IMR-90 (cell line): ENCODE results near the gene EPHX1.

Experiments used
- BHLHE40 ChIP-seq: fragments of 150-350 bp; IDR thresholded peaks from 2 replicates; pipeline ENCODE4 v1.6.1; 2016; ENCODE audit warnings: mild to moderate bottlenecking, low read depth, low read length
- CHD1 ChIP-seq: IDR thresholded peaks from 2 replicates; pipeline ENCODE4 v1.6.1; 2012; ENCODE audit warnings: low read depth, low read length, improper control_type of control experiment
- FOS ChIP-seq: fragments of 150-350 bp; IDR thresholded peaks from 2 replicates; pipeline ENCODE4 v1.6.1; 2016; ENCODE audit warnings: low read depth, low read length
- MXI1 ChIP-seq: IDR thresholded peaks from 2 replicates; pipeline ENCODE4 v1.6.1; 2012; ENCODE audit warnings: low read depth, mild to moderate bottlenecking, low read length, moderate library complexity, borderline replicate concordance
- POLR2A ChIP-seq: IDR thresholded peaks from 2 replicates; pipeline ENCODE4 v1.6.1; 2012; ENCODE audit warnings: mild to moderate bottlenecking, low read depth, low read length
- RCOR1 ChIP-seq: IDR thresholded peaks from 2 replicates; pipeline ENCODE4 v1.6.1; 2012; ENCODE audit warnings: mild to moderate bottlenecking, low read length, improper control_type of control experiment; ENCODE audit not compliant: insufficient replicate concordance
- TF ChIP-seq, protein P1 (sequence below): conservative IDR thresholded peaks from 2 replicates; pipeline ENCODE4 v1.5.1; 2012; ENCODE audit warnings: mild to moderate bottlenecking, low read depth, low read length, improper control_type of control experiment
- TF ChIP-seq, protein P2 (sequence below): fragments of 150-350 bp; IDR thresholded peaks from 2 replicates; pipeline ENCODE4 v1.6.1; 2016; ENCODE audit warnings: low read depth, mild to moderate bottlenecking, low read length, moderate library complexity, borderline replicate concordance

DNA sequence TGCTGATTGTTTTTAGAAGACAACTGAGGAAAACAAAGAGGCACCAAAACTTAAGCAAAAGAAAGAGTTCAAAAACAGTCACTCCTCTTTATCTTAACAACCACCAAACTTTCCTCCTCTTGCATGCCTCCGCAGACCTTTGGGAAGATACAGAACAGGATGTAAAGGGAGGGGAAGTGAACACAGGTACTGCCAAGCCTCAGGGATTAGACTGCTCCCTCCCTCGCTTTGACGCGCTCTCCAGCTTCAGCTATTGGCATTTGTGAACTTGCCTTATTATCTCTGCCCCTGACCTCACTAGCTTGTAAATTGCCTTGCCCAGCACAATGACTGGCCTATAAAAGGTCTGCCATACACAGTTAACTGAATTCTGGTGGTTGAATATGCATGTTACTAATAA is 37.1 kb upstream of the EPHX1 start:
- TF ChIP-seq, protein P1, sequence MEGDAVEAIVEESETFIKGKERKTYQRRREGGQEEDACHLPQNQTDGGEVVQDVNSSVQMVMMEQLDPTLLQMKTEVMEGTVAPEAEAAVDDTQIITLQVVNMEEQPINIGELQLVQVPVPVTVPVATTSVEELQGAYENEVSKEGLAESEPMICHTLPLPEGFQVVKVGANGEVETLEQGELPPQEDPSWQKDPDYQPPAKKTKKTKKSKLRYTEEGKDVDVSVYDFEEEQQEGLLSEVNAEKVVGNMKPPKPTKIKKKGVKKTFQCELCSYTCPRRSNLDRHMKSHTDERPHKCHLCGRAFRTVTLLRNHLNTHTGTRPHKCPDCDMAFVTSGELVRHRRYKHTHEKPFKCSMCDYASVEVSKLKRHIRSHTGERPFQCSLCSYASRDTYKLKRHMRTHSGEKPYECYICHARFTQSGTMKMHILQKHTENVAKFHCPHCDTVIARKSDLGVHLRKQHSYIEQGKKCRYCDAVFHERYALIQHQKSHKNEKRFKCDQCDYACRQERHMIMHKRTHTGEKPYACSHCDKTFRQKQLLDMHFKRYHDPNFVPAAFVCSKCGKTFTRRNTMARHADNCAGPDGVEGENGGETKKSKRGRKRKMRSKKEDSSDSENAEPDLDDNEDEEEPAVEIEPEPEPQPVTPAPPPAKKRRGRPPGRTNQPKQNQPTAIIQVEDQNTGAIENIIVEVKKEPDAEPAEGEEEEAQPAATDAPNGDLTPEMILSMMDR: no peak
- TF ChIP-seq, protein P2, sequence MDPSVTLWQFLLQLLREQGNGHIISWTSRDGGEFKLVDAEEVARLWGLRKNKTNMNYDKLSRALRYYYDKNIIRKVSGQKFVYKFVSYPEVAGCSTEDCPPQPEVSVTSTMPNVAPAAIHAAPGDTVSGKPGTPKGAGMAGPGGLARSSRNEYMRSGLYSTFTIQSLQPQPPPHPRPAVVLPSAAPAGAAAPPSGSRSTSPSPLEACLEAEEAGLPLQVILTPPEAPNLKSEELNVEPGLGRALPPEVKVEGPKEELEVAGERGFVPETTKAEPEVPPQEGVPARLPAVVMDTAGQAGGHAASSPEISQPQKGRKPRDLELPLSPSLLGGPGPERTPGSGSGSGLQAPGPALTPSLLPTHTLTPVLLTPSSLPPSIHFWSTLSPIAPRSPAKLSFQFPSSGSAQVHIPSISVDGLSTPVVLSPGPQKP: no peak
- TF ChIP-seq POLR2A (no peak), MXI1 (no peak), BHLHE40 (no peak), CHD1 (no peak), FOS (no peak), RCOR1 (no peak)
